Measurements from ENCODE around the gene RALGAPA1. TPM values are rescaled to one million over a fixed set of nuclear protein-coding genes. Genes with fewer than 3 reads are reported as not detected.

Gene RALGAPA1
- total and polyA plus RNA-seq, 2 of the 13 experiments (the other 11 are each of a cell fraction or from before 2014, with no cell fraction given), result 65.0 to 89.2 TPM

GRCh38 chr14:35826952-35827416 is 17.9 kb upstream of the RALGAPA1 start (continued):
- TF ChIP-seq MLXIP (CRISPR knock-in tag; IDR thresholded peaks at IDR 0.05; ENCODE audit: borderline replicate concordance), result 0 out of 2 replicates have a peak, but pooled peaks have one; percentile 24
- 0 out of 2 replicates have a peak, but pooled peaks have one; percentile 10 for TF ChIP-seq HOMEZ (CRISPR knock-in tag; IDR thresholded peaks at IDR 0.05; ENCODE audit: low read depth)
- TF ChIP-seq EHMT2 (IDR thresholded peaks at IDR 0.05; ENCODE audit: borderline replicate concordance, low read depth, low read length), result no peak
- TF ChIP-seq AKNA (CRISPR knock-in tag; IDR thresholded peaks at IDR 0.05; ENCODE audit: borderline replicate concordance), result 0 out of 2 replicates have a peak, but pooled peaks have one; percentile 38
